GM23338 (cell line): ENCODE measurements around the gene DLGAP3. TPM values are rescaled to one million over a fixed set of nuclear protein-coding genes. Genes with fewer than 3 reads are reported as not detected.

ENCODE experiments used
- ATAC-seq: fragments of 200-7000 bp; cut with Tn5 transposase; 3 replicates; pipeline ENCODE4 v1.9.1; 2020
- DNase-seq: peaks from one replicate; pipeline ENCODE4 v3.0.0-alpha.2; 2015; ENCODE audit warnings: low spot score
- H2AFZ ChIP-seq: fragments of 200-600 bp; sonication (generic); 2 replicates; pipeline ENCODE4 v1.8.0; 2016; ENCODE audit warnings: antibody characterized with exemption, mild to moderate bottlenecking, moderate library complexity
- H3F3A ChIP-seq: fragments of 200-600 bp; sonication (generic); replicated peaks from 2 replicates; pipeline ENCODE4 v1.8.0; 2017; ENCODE audit warnings: antibody characterized with exemption, mixed run types, low read depth
- H3K27ac ChIP-seq: fragments of 200-600 bp; sonication (generic); 2 replicates; pipeline ENCODE4 v1.6.1; 2016; ENCODE audit warnings: low read depth
- H3K27me3 ChIP-seq: fragments of 200-600 bp; sonication (generic); 2 replicates; pipeline ENCODE4 v1.8.0; 2016; ENCODE audit warnings: mild to moderate bottlenecking, mixed run types, moderate library complexity; ENCODE audit not compliant: insufficient read depth
- H3K36me3 ChIP-seq: fragments of 200-600 bp; sonication (generic); 2 replicates; pipeline ENCODE4 v1.8.0; 2016; ENCODE audit warnings: mild to moderate bottlenecking; ENCODE audit not compliant: insufficient read depth
- H3K4me1 ChIP-seq: fragments of 200-600 bp; sonication (generic); 2 replicates; pipeline ENCODE4 v1.8.0; 2016; ENCODE audit warnings: mild to moderate bottlenecking, moderate library complexity; ENCODE audit not compliant: insufficient read depth
- H3K4me2 ChIP-seq: fragments of 200-600 bp; sonication (generic); 2 replicates; pipeline ENCODE4 v1.7.1; 2017; ENCODE audit warnings: mixed run types
- H3K4me3 ChIP-seq: fragments of 200-600 bp; sonication (generic); 2 replicates; pipeline ENCODE4 v1.6.1; 2016; ENCODE audit warnings: mixed run types
- H3K79me2 ChIP-seq: fragments of 200-600 bp; sonication (generic); replicated peaks from 2 replicates; pipeline ENCODE4 v1.8.0; 2017; ENCODE audit warnings: mild to moderate bottlenecking; ENCODE audit not compliant: insufficient read depth
- H3K9me2 ChIP-seq: fragments of 200-600 bp; sonication (generic); 2 replicates; pipeline ENCODE4 v1.8.0; 2017; ENCODE audit not compliant: insufficient read depth
- H4K20me1 ChIP-seq: fragments of 200-600 bp; sonication (generic); replicated peaks from 2 replicates; pipeline ENCODE4 v1.8.0; 2017; ENCODE audit warnings: mild to moderate bottlenecking; ENCODE audit not compliant: insufficient read depth
- H3K27ac Mint-ChIP-seq: 2 replicates; pipeline ENCODE4 v1.8.0; 2020; ENCODE audit warnings: inconsistent platforms, mild to moderate bottlenecking, moderate library complexity, mixed read lengths
- H3K27me3 Mint-ChIP-seq: 3 replicates; pipeline ENCODE4 v1.8.0; 2022; ENCODE audit warnings: low read depth, mild to moderate bottlenecking, moderate library complexity, mixed read lengths, inconsistent platforms; ENCODE audit not compliant: insufficient read depth, poor library complexity
- H3K36me3 Mint-ChIP-seq: 3 replicates; pipeline ENCODE4 v1.8.0; 2021; ENCODE audit warnings: low read depth, mild to moderate bottlenecking, inconsistent platforms, moderate library complexity, mixed read lengths
- H3K4me1 Mint-ChIP-seq: 3 replicates; pipeline ENCODE4 v1.8.0; 2020; ENCODE audit warnings: mild to moderate bottlenecking, inconsistent platforms, mixed read lengths
- H3K4me3 Mint-ChIP-seq: 3 replicates; pipeline ENCODE4 v1.8.0; 2021; ENCODE audit warnings: moderate library complexity, mild to moderate bottlenecking, inconsistent platforms, mixed read lengths
- H3K9me3 Mint-ChIP-seq: 3 replicates; pipeline ENCODE4 v1.8.0; 2020; ENCODE audit warnings: moderate library complexity, mild to moderate bottlenecking, inconsistent platforms, mixed read lengths
- EZH2phosphoT487 ChIP-seq: fragments of 200-600 bp; sonication (generic); IDR thresholded peaks from one replicate; pipeline ENCODE4 v1.8.1; 2018; ENCODE audit warnings: antibody characterized with exemption; ENCODE audit not compliant: unreplicated experiment
- STAT1 ChIP-seq: IDR thresholded peaks from one replicate; pipeline ENCODE4 v1.6.1; 2016; ENCODE audit warnings: antibody characterized with exemption; ENCODE audit not compliant: unreplicated experiment
- ZNF114 ChIP-seq: fragments of 250-450 bp; sonication (Bioruptor Pico); IDR thresholded peaks from 2 replicates; pipeline ENCODE4 v1.5.0; 2020; ENCODE audit warnings: mild to moderate bottlenecking, moderate library complexity
- polyA plus RNA-seq: library from polyadenylated mRNA; unstranded; fragments of >200 nt; fragmentation: Nextera tagmentation; extraction: Ambion mirVana; gene quantifications from 2 replicates; pipeline ENCODE4 v1.2.1, GENCODE V29; 2016
- total RNA-seq: library from RNA; depleted of rRNA; stranded (reverse); fragments of >200 nt; shearing (Covaris generic); gene quantifications from 2 replicates; pipeline ENCODE4 v1.2.3, GENCODE V29; 2014
- TF ChIP-seq, protein P1 (sequence below): fragments of 250-450 bp; sonication (Bioruptor Pico); IDR thresholded peaks from 2 replicates; pipeline ENCODE4 v1.5.0; 2020; ENCODE audit warnings: mild to moderate bottlenecking, moderate library complexity
- TF ChIP-seq, protein P2 (sequence below): IDR thresholded peaks from 2 replicates; pipeline ENCODE4 v1.6.1; 2016; ENCODE audit warnings: antibody characterized with exemption

DLGAP3 gene
- total and polyA plus RNA-seq, 2 experiments from 2014 or later = 7.1 to 13.7 TPM

DNA sequence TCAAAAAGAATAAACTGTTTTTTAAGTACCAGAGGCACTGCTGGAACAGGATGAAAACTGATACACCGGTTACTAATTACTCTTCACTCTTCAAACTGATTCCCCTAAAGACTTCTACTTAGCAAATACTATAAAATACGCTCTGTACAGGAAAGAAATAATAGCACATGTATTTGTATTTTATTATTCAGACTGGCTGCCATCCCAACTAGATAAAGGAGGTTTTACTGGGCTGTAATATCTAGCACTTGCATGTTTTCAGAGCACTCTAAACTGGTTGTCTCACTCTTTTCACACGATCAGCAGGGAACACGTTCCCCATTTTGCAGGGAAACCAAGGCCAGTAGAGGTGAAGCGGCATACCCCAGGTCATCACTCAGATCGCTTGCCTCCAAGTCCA is 79.1 kb downstream of the DLGAP3 start:
- Mint-ChIP-seq H3K4me3 (no peak overlapping the region), H3K4me1 (peaks cover 29% of the 10 kb centered on the region), H3K9me3 (no peaks in the 10 kb centered on the region), H3K36me3 (peaks cover 19% of the 10 kb centered on the region; the same call in 2 of the 3 replicates), H3K27me3 (peaks cover 1% of the 10 kb centered on the region), H3K27ac (peak overlapping the region; percentile 47; the same call in 1 of the 2 replicates)
- H3K36me3 ChIP-seq = 0 out of 2 replicates have a peak, but pooled peaks cover 4% of the 10 kb centered on the region
- no peaks in the 10 kb centered on the region for H3K9me2 ChIP-seq
- ATAC-seq (no peak), DNase-seq (no peak)
- H3K27ac ChIP-seq = no peak overlapping the region
- H3K79me2 ChIP-seq = no peaks in the 10 kb centered on the region
- TF ChIP-seq, protein P1, sequence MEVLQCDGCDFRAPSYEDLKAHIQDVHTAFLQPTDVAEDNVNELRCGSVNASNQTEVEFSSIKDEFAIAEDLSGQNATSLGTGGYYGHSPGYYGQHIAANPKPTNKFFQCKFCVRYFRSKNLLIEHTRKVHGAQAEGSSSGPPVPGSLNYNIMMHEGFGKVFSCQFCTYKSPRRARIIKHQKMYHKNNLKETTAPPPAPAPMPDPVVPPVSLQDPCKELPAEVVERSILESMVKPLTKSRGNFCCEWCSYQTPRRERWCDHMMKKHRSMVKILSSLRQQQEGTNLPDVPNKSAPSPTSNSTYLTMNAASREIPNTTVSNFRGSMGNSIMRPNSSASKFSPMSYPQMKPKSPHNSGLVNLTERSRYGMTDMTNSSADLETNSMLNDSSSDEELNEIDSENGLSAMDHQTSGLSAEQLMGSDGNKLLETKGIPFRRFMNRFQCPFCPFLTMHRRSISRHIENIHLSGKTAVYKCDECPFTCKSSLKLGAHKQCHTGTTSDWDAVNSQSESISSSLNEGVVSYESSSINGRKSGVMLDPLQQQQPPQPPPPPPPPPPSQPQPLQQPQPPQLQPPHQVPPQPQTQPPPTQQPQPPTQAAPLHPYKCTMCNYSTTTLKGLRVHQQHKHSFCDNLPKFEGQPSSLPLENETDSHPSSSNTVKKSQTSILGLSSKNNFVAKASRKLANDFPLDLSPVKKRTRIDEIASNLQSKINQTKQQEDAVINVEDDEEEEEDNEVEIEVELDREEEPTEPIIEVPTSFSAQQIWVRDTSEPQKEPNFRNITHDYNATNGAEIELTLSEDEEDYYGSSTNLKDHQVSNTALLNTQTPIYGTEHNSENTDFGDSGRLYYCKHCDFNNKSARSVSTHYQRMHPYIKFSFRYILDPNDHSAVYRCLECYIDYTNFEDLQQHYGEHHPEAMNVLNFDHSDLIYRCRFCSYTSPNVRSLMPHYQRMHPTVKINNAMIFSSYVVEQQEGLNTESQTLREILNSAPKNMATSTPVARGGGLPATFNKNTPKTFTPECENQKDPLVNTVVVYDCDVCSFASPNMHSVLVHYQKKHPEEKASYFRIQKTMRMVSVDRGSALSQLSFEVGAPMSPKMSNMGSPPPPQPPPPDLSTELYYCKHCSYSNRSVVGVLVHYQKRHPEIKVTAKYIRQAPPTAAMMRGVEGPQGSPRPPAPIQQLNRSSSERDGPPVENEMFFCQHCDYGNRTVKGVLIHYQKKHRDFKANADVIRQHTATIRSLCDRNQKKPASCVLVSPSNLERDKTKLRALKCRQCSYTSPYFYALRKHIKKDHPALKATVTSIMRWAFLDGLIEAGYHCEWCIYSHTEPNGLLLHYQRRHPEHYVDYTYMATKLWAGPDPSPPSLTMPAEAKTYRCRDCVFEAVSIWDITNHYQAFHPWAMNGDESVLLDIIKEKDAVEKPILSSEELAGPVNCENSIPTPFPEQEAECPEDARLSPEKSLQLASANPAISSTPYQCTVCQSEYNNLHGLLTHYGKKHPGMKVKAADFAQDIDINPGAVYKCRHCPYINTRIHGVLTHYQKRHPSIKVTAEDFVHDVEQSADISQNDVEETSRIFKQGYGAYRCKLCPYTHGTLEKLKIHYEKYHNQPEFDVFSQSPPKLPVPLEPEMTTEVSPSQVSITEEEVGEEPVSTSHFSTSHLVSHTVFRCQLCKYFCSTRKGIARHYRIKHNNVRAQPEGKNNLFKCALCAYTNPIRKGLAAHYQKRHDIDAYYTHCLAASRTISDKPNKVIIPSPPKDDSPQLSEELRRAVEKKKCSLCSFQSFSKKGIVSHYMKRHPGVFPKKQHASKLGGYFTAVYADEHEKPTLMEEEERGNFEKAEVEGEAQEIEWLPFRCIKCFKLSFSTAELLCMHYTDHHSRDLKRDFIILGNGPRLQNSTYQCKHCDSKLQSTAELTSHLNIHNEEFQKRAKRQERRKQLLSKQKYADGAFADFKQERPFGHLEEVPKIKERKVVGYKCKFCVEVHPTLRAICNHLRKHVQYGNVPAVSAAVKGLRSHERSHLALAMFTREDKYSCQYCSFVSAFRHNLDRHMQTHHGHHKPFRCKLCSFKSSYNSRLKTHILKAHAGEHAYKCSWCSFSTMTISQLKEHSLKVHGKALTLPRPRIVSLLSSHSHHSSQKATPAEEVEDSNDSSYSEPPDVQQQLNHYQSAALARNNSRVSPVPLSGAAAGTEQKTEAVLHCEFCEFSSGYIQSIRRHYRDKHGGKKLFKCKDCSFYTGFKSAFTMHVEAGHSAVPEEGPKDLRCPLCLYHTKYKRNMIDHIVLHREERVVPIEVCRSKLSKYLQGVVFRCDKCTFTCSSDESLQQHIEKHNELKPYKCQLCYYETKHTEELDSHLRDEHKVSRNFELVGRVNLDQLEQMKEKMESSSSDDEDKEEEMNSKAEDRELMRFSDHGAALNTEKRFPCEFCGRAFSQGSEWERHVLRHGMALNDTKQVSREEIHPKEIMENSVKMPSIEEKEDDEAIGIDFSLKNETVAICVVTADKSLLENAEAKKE (CRISPR knock-in tag) = no peak
- TF ChIP-seq ZNF114 (CRISPR knock-in tag) = no peak
- H3K27me3 ChIP-seq = no peaks in the 10 kb centered on the region
- H3F3A ChIP-seq = no peaks in the 10 kb centered on the region
- H3K4me1 ChIP-seq = peaks cover 12% of the 10 kb centered on the region
- no peak overlapping the region for H3K4me2 ChIP-seq
- H2AFZ ChIP-seq = no peak overlapping the region
- peaks cover 6% of the 10 kb centered on the region; the same call in 1 of the 2 replicates for H4K20me1 ChIP-seq
- no peak overlapping the region for H3K4me3 ChIP-seq

DNA sequence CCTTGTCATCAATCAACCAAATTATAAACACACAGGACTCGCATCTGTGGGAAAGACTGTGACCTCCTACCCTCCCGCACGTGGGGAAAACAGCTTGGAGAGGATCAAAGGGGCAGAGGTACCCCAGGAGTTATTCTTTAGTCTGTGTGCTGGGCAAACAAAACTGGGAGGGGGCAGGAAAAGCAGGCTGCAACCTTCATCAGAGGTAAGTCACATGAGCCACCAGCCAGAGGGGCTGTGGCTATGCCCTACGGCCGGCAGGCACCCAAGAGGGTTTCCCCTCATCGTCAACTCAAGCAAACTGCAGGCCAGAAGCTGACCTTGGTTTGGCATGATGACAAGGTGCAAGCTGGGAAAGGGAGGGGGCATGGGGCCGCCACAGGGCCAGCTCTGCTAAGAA is 82.4 kb downstream of the DLGAP3 start:
- H3K27me3 ChIP-seq = no peaks in the 10 kb centered on the region
- no peak overlapping the region for H3K27ac Mint-ChIP-seq
- H3K36me3 Mint-ChIP-seq = peaks cover 7% of the 10 kb centered on the region; the same call in 2 of the 3 replicates
- no peak overlapping the region for H3K4me2 ChIP-seq
- H3K9me2 ChIP-seq = 0 out of 2 replicates have a peak, but pooled peaks cover 5% of the 10 kb centered on the region
- ATAC-seq (no peak), DNase-seq (no peak)
- no peak overlapping the region for H2AFZ ChIP-seq
- H3K36me3 ChIP-seq = no peaks in the 10 kb centered on the region
- no peak overlapping the region for H3K27ac ChIP-seq
- H4K20me1 ChIP-seq = no peaks in the 10 kb centered on the region; the same call in 1 of the 2 replicates
- peaks cover 41% of the 10 kb centered on the region for H3K4me1 Mint-ChIP-seq
- peaks cover 31% of the 10 kb centered on the region for H3K4me1 ChIP-seq
- no peaks in the 10 kb centered on the region for H3F3A ChIP-seq
- no peaks in the 10 kb centered on the region for H3K9me3 Mint-ChIP-seq
- peaks cover 1% of the 10 kb centered on the region for H3K27me3 Mint-ChIP-seq
- no peak overlapping the region for H3K4me3 Mint-ChIP-seq
- H3K79me2 ChIP-seq = no peaks in the 10 kb centered on the region
- H3K4me3 ChIP-seq = no peak overlapping the region
- TF ChIP-seq, protein P1 (CRISPR knock-in tag) = no peak
- no peak for TF ChIP-seq STAT1
- TF ChIP-seq EZH2phosphoT487 = no peak
- TF ChIP-seq, protein P2, sequence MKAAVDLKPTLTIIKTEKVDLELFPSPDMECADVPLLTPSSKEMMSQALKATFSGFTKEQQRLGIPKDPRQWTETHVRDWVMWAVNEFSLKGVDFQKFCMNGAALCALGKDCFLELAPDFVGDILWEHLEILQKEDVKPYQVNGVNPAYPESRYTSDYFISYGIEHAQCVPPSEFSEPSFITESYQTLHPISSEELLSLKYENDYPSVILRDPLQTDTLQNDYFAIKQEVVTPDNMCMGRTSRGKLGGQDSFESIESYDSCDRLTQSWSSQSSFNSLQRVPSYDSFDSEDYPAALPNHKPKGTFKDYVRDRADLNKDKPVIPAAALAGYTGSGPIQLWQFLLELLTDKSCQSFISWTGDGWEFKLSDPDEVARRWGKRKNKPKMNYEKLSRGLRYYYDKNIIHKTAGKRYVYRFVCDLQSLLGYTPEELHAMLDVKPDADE = no peak
